NB4 (cell line): ENCODE data around the gene SETDB1.
"Not testable (repeated sequence)": the region's sequence is repeated elsewhere in the genome, so short reads cannot be mapped to it uniquely, and the experiment has no call there.

Experiments
- MAX ChIP-seq: IDR thresholded peaks from 2 replicates; pipeline ENCODE4 v1.6.1; 2011; ENCODE audit warnings: low read depth, low read length
- MYC ChIP-seq: IDR thresholded peaks from 2 replicates; pipeline ENCODE4 v1.6.1; 2011; ENCODE audit warnings: low read depth, low read length
- POLR2A ChIP-seq: IDR thresholded peaks from 2 replicates; pipeline ENCODE4 v1.6.1; 2011; ENCODE audit warnings: mild to moderate bottlenecking; ENCODE audit not compliant: insufficient read length; ENCODE audit errors: extremely low read depth
- TF ChIP-seq, protein P1 (sequence below): IDR thresholded peaks from one replicate; pipeline ENCODE4 v1.5.1; 2012; ENCODE audit warnings: low read depth, low read length

DNA sequence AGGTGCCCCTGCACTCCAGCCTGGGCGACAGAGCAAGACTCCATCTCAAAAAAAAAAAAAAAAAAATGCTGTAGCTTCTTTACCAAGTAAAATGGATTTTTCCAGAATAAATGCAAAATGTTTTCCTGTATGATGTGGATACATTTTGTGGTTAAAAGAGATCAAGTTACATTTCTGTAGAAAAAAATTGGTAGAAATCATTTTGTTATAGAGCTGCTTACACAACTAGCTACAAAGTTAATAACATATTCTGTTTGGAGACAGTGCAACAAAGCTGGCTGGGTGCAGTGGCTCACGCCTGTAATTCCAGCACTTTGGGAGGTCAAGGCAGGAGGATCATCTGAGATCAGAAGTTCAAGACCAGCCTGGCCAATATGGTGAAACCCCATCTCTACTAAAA is 47.2 kb upstream of the SETDB1 start:
- TF ChIP-seq, protein P1, sequence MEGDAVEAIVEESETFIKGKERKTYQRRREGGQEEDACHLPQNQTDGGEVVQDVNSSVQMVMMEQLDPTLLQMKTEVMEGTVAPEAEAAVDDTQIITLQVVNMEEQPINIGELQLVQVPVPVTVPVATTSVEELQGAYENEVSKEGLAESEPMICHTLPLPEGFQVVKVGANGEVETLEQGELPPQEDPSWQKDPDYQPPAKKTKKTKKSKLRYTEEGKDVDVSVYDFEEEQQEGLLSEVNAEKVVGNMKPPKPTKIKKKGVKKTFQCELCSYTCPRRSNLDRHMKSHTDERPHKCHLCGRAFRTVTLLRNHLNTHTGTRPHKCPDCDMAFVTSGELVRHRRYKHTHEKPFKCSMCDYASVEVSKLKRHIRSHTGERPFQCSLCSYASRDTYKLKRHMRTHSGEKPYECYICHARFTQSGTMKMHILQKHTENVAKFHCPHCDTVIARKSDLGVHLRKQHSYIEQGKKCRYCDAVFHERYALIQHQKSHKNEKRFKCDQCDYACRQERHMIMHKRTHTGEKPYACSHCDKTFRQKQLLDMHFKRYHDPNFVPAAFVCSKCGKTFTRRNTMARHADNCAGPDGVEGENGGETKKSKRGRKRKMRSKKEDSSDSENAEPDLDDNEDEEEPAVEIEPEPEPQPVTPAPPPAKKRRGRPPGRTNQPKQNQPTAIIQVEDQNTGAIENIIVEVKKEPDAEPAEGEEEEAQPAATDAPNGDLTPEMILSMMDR, result not testable (repeated sequence)
- not testable (repeated sequence) for TF ChIP-seq MAX, POLR2A, MYC
